ENCODE data around the gene MCOLN1.

Gene MCOLN1

DNA sequence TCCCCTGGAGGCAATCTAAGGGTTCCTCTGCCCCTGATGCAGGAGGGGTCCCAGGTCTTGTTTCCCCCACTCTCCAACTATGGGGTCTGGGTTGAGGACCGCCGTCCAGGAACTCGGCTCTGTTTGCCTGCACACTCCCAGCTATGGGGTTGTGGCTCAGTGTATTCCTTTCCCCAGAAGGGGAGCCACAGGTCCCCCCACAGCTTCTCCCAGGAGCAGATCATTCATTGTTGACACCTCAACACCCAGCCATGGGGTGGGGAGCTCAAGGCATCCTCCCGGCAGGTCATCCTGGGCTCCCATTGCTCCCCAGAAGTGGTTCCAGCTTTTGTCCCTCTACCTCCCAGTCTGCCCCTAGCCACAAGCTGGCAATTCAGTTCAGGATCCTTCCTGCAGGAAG, 5.5 kb upstream of the MCOLN1 start:
- Mint-ChIP-seq H3K4me3 (peak overlapping the region; percentile 90 to 96 (median 94)), H3K4me1 (peaks cover 30% of the 10 kb centered on the region), H3K27ac (peak overlapping the region; percentile 96 to 99 (median 98)), H3K27me3 (ENCODE audit: low read depth) (peaks cover 5% of the 10 kb centered on the region), H3K36me3 (ENCODE audit: low read depth) (peaks cover 19% of the 10 kb centered on the region), H3K9me3 (no peaks in the 10 kb centered on the region)
- TF ChIP-seq, protein P1, sequence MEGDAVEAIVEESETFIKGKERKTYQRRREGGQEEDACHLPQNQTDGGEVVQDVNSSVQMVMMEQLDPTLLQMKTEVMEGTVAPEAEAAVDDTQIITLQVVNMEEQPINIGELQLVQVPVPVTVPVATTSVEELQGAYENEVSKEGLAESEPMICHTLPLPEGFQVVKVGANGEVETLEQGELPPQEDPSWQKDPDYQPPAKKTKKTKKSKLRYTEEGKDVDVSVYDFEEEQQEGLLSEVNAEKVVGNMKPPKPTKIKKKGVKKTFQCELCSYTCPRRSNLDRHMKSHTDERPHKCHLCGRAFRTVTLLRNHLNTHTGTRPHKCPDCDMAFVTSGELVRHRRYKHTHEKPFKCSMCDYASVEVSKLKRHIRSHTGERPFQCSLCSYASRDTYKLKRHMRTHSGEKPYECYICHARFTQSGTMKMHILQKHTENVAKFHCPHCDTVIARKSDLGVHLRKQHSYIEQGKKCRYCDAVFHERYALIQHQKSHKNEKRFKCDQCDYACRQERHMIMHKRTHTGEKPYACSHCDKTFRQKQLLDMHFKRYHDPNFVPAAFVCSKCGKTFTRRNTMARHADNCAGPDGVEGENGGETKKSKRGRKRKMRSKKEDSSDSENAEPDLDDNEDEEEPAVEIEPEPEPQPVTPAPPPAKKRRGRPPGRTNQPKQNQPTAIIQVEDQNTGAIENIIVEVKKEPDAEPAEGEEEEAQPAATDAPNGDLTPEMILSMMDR (IDR thresholded peaks at IDR 0.05; ENCODE audit: unreplicated experiment in 3 of 3), result no peak

DNA sequence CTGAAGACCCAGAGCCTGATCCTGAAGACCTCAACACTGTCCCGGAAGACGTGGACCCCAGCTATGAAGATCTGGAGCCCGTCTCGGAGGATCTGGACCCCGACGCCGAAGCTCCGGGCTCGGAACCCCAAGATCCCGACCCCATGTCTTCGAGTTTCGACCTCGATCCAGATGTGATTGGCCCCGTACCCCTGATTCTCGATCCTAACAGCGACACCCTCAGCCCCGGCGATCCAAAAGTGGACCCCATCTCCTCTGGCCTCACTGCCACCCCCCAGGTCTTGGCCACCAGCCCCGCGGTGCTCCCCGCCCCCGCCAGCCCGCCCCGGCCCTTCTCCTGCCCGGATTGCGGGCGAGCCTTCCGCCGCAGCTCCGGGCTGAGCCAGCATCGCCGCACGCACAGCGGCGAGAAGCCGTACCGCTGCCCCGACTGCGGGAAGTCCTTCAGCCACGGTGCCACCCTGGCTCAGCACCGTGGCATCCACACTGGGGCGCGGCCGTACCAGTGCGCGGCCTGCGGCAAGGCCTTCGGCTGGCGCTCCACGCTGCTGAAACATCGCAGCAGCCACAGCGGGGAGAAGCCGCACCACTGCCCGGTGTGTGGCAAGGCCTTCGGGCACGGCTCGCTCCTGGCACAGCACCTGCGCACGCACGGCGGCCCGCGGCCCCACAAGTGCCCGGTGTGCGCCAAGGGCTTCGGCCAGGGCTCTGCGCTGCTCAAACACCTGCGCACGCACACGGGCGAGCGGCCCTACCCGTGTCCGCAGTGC, 2.9 kb upstream of the MCOLN1 start:
- H3K27me3 Mint-ChIP-seq (ENCODE audit: low read depth), result peaks cover 5% of the 10 kb centered on the region
- peak overlapping the region; percentile 23 to 61 (median 46) for H3K27ac Mint-ChIP-seq
- TF ChIP-seq, protein P1 (IDR thresholded peaks at IDR 0.05; ENCODE audit: unreplicated experiment in 3 of 3), result no peak
- H3K9me3 Mint-ChIP-seq, result no peaks in the 10 kb centered on the region
- H3K4me3 Mint-ChIP-seq, result peak overlapping the region; percentile 69 to 77 (median 75)
- peaks cover 19% of the 10 kb centered on the region for H3K36me3 Mint-ChIP-seq (ENCODE audit: low read depth)
- H3K4me1 Mint-ChIP-seq, result peaks cover 31% of the 10 kb centered on the region

DNA sequence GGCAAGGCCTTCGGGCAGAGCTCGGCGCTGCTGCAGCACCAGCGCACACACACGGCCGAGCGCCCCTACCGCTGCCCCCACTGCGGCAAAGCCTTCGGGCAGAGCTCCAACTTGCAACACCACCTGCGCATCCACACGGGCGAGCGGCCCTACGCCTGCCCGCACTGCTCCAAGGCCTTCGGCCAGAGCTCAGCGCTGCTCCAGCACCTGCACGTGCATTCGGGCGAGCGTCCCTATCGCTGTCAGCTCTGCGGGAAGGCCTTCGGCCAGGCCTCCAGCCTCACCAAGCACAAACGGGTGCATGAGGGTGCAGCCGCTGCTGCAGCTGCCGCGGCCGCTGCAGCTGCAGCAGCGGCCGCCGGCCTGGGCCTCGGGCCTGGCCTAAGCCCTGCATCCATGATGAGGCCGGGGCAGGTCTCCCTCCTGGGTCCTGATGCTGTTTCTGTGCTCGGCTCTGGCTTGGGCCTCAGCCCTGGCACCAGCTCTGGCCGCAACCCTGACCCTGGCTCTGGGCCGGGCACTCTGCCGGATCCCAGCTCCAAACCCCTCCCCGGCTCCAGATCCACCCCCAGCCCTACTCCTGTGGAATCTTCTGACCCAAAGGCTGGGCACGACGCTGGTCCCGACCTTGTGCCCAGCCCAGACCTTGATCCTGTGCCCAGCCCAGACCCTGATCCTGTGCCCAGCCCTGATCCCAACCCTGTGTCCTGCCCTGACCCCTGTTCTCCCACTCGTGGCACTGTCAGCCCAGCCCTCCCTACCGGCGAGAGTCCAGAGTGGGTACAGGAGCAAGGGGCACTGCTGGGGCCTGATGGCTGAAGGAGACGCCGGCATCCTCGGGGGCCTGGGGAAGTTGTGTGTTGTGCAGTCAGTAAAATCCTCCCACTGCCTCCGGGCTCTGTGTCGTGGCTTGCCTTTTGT, 2.0 kb upstream of the MCOLN1 start:
- Mint-ChIP-seq H3K27ac (no peak overlapping the region), H3K27me3 (ENCODE audit: low read depth) (peaks cover 4% of the 10 kb centered on the region), H3K4me1 (peaks cover 23% of the 10 kb centered on the region), H3K9me3 (no peaks in the 10 kb centered on the region), H3K4me3 (no peak overlapping the region), H3K36me3 (ENCODE audit: low read depth) (peaks cover 19% of the 10 kb centered on the region)
- TF ChIP-seq, protein P1 (IDR thresholded peaks at IDR 0.05; ENCODE audit: unreplicated experiment in 3 of 3), result no peak

- no peaks in the 10 kb centered on the region for H3K9me3 Mint-ChIP-seq
- no peaks in the 10 kb centered on the region for H3K27me3 Mint-ChIP-seq (ENCODE audit: low read depth)
- peaks cover 19% of the 10 kb centered on the region for H3K36me3 Mint-ChIP-seq (ENCODE audit: low read depth)
- TF ChIP-seq, protein P1 (IDR thresholded peaks at IDR 0.05; ENCODE audit: unreplicated experiment in 3 of 3), result no peak
- peak overlapping the region; percentile 83 to 90 (median 85) for H3K27ac Mint-ChIP-seq
- H3K4me1 Mint-ChIP-seq, result peaks cover 19% of the 10 kb centered on the region
- H3K4me3 Mint-ChIP-seq, result peak overlapping the region; percentile 79 to 88 (median 85)
Measured at GRCh38 chr19:7521551-7522071, 813 bp upstream of the MCOLN1 start.

DNA sequence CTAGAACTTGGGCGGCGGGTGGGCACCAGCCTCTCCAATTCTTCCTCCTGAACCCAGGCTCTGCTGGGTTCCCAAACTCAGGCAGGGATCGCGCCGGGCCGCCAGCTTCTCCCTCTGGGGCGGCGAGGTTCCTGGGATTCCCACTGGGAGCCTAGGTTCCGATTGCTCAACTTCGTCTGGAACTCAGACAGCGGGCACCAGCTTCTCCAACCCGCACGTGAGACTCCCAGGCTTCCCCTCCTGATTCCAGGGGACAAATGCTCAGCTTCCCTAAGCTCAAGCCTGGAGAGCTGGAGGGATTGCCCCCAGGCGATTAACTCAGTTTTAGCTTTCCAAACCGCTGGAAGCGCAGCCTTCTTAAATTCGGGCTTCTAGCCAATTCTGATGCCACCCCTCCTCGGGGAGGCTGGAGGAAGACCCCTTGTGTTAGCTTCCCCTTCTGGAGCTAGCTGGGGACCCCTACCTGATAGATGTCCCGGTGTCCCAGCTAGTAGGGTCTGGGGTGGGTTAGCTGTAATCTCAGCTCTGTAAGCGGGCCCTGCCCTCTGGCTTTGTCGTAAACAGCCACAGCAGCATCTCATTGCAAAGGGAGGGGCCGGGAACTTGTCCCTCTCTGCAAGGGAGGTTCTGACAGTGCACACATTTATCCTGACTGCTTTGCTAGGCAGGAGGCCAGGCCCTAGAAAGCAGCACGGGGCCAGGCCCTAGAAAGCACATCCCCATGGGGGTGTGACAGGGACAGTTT, 671 bp downstream of the MCOLN1 start:
- H3K36me3 Mint-ChIP-seq (ENCODE audit: low read depth), result peaks cover 17% of the 10 kb centered on the region
- no peaks in the 10 kb centered on the region for H3K27me3 Mint-ChIP-seq (ENCODE audit: low read depth)
- TF ChIP-seq, protein P1 (IDR thresholded peaks at IDR 0.05; ENCODE audit: unreplicated experiment in 3 of 3), result no peak
- no peaks in the 10 kb centered on the region for H3K9me3 Mint-ChIP-seq
- peak overlapping the region; percentile 76 to 82 (median 80) for H3K4me3 Mint-ChIP-seq
- peaks cover 7% of the 10 kb centered on the region for H3K4me1 Mint-ChIP-seq
- H3K27ac Mint-ChIP-seq, result no peak overlapping the region

Data from nephron (organoid).